SK-N-SH treated with all-trans-retinoic acid at 6 μM for 48 hours (cell line): ENCODE measurements around the gene UBR2.

Experiments used
- RARB ChIP-seq: fragments of 250-450 bp; sonication (Bioruptor Pico); IDR thresholded peaks from 2 replicates; pipeline ENCODE4 v1.8.0; 2021; ENCODE audit warnings: mild to moderate bottlenecking, moderate library complexity
- ZNF565 ChIP-seq: fragments of 450-650 bp; formaldehyde crosslinking; conservative IDR thresholded peaks from 2 replicates; pipeline ENCODE4 v1.5.0; 2020; ENCODE audit warnings: low read depth, mild to moderate bottlenecking, moderate library complexity

- TF ChIP-seq RARB (CRISPR knock-in tag), result no peak
- TF ChIP-seq ZNF565 (CRISPR knock-in tag), result no peak
Measured at GRCh38 chr6:42572523-42572922, 8.7 kb downstream of the UBR2 start.
